HepG2 (cell line): ENCODE measurements around the gene C16orf89. TPM values are rescaled to one million over a fixed set of nuclear protein-coding genes. Genes with fewer than 3 reads are reported as not detected.

Experiments
- ATAD3A ChIP-seq: sonication (generic); formaldehyde crosslinking; IDR thresholded peaks from 2 replicates; pipeline ENCODE4 v1.4.0; 2020; ENCODE audit warnings: missing genetic modification reagents
- EP300 ChIP-seq, 3 experiments: sonication (generic) in 1 of 3; formaldehyde crosslinking in 1 of 3; IDR thresholded peaks; 2 replicates each; pipeline versions ENCODE4 v1.5.1 to v1.6.1; 2011 to 2020; ENCODE audit warnings: low read depth in 2 of 3, low read length in 2 of 3, borderline replicate concordance in 1 of 3, improper control_type of control experiment in 1 of 3, mild to moderate bottlenecking in 1 of 3, missing genetic modification reagents in 1 of 3, moderate library complexity in 1 of 3
- HIC2 ChIP-seq: sonication (generic); formaldehyde crosslinking; IDR thresholded peaks from 2 replicates; pipeline ENCODE4 v1.9.0; 2022; ENCODE audit warnings: low read depth, missing genetic modification reagents
- HOXA5 ChIP-seq: sonication (generic); formaldehyde crosslinking; IDR thresholded peaks from 2 replicates; pipeline ENCODE4 v1.4.0; 2020; ENCODE audit warnings: missing genetic modification reagents
- IKZF1 ChIP-seq: fragments of 450-650 bp; IDR thresholded peaks from 2 replicates; pipeline ENCODE4 v1.7.1; 2016
- IKZF5 ChIP-seq: IDR thresholded peaks from 2 replicates; pipeline ENCODE4 v1.6.1; 2018; ENCODE audit warnings: missing genetic modification reagents, mild to moderate bottlenecking, missing compliant biosample characterization
- NPAS2 ChIP-seq: sonication (generic); formaldehyde crosslinking; IDR thresholded peaks from 2 replicates; pipeline ENCODE4 v1.8.0; 2022; ENCODE audit warnings: mild to moderate bottlenecking, missing genetic modification reagents, borderline replicate concordance
- PTBP1 ChIP-seq: fragments of 200-400 bp; formaldehyde crosslinking; IDR thresholded peaks from 2 replicates; pipeline ENCODE4 v1.6.1; 2018; ENCODE audit warnings: low read length, low read depth; ENCODE audit not compliant: poor library complexity, severe bottlenecking
- RAD21 ChIP-seq: fragments of 450-650 bp; formaldehyde crosslinking; IDR thresholded peaks from 2 replicates; pipeline ENCODE4 v1.5.0; 2020; ENCODE audit warnings: mild to moderate bottlenecking
- SIN3A ChIP-seq: IDR thresholded peaks from 2 replicates; pipeline ENCODE4 v1.6.1; 2011; ENCODE audit warnings: low read depth, mild to moderate bottlenecking, control low read depth, low read length, borderline replicate concordance
- XBP1 ChIP-seq: sonication (generic); formaldehyde crosslinking; IDR thresholded peaks from 2 replicates; pipeline ENCODE4 v1.5.0; 2020; ENCODE audit warnings: missing genetic modification reagents
- ZNF138 ChIP-seq: sonication (generic); formaldehyde crosslinking; IDR thresholded peaks from 2 replicates; pipeline ENCODE4 v1.5.0; 2020; ENCODE audit warnings: mild to moderate bottlenecking, low read depth, missing genetic modification reagents
- ZNF256 ChIP-seq: sonication (generic); formaldehyde crosslinking; conservative IDR thresholded peaks from 2 replicates; pipeline ENCODE4 v1.4.0; 2020; ENCODE audit warnings: missing genetic modification reagents
- ZNF260 ChIP-seq: sonication (generic); formaldehyde crosslinking; IDR thresholded peaks from 2 replicates; pipeline ENCODE4 v1.4.0; 2020; ENCODE audit warnings: missing genetic modification reagents, low read depth, mild to moderate bottlenecking, borderline replicate concordance
- ZNF564 ChIP-seq: sonication (generic); formaldehyde crosslinking; IDR thresholded peaks from 2 replicates; pipeline ENCODE4 v1.8.1; 2023; ENCODE audit warnings: mild to moderate bottlenecking, missing genetic modification reagents
- ZNF572 ChIP-seq: sonication (generic); formaldehyde crosslinking; IDR thresholded peaks from 2 replicates; pipeline ENCODE4 v1.5.1; 2020; ENCODE audit warnings: mild to moderate bottlenecking, missing genetic modification reagents
- ZNF644 ChIP-seq: IDR thresholded peaks from 2 replicates; pipeline ENCODE4 v1.6.1; 2016; ENCODE audit warnings: low read depth
- ZNF687 ChIP-seq: sonication (generic); formaldehyde crosslinking; IDR thresholded peaks from 2 replicates; pipeline ENCODE4 v1.5.1; 2020; ENCODE audit warnings: mild to moderate bottlenecking, missing genetic modification reagents, moderate library complexity
- ZNF878 ChIP-seq: sonication (generic); formaldehyde crosslinking; IDR thresholded peaks from 2 replicates; pipeline ENCODE4 v1.8.1; 2023; ENCODE audit warnings: mild to moderate bottlenecking, missing genetic modification reagents, moderate library complexity
- ZZZ3 ChIP-seq: sonication (generic); formaldehyde crosslinking; IDR thresholded peaks from 2 replicates; pipeline ENCODE4 v1.4.0; 2020; ENCODE audit warnings: missing genetic modification reagents, mild to moderate bottlenecking, borderline replicate concordance
- polyA plus RNA-seq, 8 experiments: library from polyadenylated mRNA; depleted of rRNA in 3 of 8; stranded (reverse) in 7 of 8; unstranded in 1 of 8; fragments of >200 nt; fragmentation: Illumina TruSeq in 4 of 8; extraction: Trizol in 4 of 8; gene quantifications; 2 replicates each; pipeline versions ENCODE4 v1.2.1 to v1.2.3, GENCODE V29; 2011 to 2016; ENCODE audit warnings: low read depth in 4 of 8, missing spikeins in 1 of 8, mixed read lengths in 1 of 8; ENCODE audit not compliant: insufficient read depth in 1 of 8
- total RNA-seq, 5 experiments: library from RNA; depleted of rRNA; stranded (reverse); fragments of >200 nt; fragmentation: Illumina TruSeq; extraction: Trizol; gene quantifications; 2 replicates each; pipeline ENCODE4 v1.2.3, GENCODE V29; 2016; ENCODE audit warnings: low read depth in 1 of 5

Gene C16orf89
- total and polyA plus RNA-seq, 2 of the 13 experiments (the other 11 are each of a cell fraction or from before 2014, with no cell fraction given) = 1.9 to 3.4 TPM

GRCh38 chr16:5071681-5072333, 6.1 kb upstream of the C16orf89 start, which contains the start of gene ALG1 (continued):
- TF ChIP-seq ZNF687 (CRISPR knock-in tag) = peak; percentile 99
- TF ChIP-seq PTBP1 = no peak
- peak in 1 of 2 experiments; percentile 16; a peak in 1 of 4 replicates for TF ChIP-seq EP300 (IDR thresholded peaks at IDR 0.05; ENCODE audit: low read depth in 2 of 2, low read length in 2 of 2)
- TF ChIP-seq EP300 (CRISPR knock-in tag; IDR thresholded peaks at IDR 0.05; ENCODE audit: borderline replicate concordance) = peak; percentile 78
- TF ChIP-seq HIC2 = peak; percentile 34
- peak; percentile 93 for TF ChIP-seq ZNF256
- TF ChIP-seq ZNF260 (CRISPR knock-in tag) = no peak
- peak; percentile 94 for TF ChIP-seq ZNF564 (CRISPR knock-in tag)
- TF ChIP-seq ZNF644 (CRISPR knock-in tag) = peak; percentile 97
- no peak for TF ChIP-seq IKZF1
- TF ChIP-seq RAD21 (CRISPR knock-in tag) = peak; percentile 80
- no peak for TF ChIP-seq HOXA5 (CRISPR knock-in tag)
- TF ChIP-seq ZZZ3 = no peak
- peak; percentile 96 for TF ChIP-seq IKZF5 (CRISPR knock-in tag)
- peak; percentile 77 for TF ChIP-seq ZNF138
- no peak for TF ChIP-seq ATAD3A (CRISPR knock-in tag)
- TF ChIP-seq ZNF878 = 0 out of 2 replicates have a peak, but pooled peaks have one; percentile 77
- no peak for TF ChIP-seq XBP1 (CRISPR knock-in tag)
- no peak for TF ChIP-seq NPAS2 (CRISPR knock-in tag)
- TF ChIP-seq SIN3A = peak; percentile 94
- TF ChIP-seq ZNF572 (CRISPR knock-in tag) = peak; percentile 90; the same call in 1 of the 2 replicates
